DND-41 (cell line): ENCODE data around the gene KASH5.
"Not testable (repeated sequence)": the region's sequence is repeated elsewhere in the genome, so short reads cannot be mapped to it uniquely, and the experiment has no call there.

ENCODE experiments used
- ATAC-seq: fragments of 200-7000 bp; cut with Tn5 transposase; 3 replicates; pipeline ENCODE4 v1.9.1; 2021; ENCODE audit warnings: low read depth; ENCODE audit not compliant: insufficient read depth
- DNase-seq: peaks from one replicate; pipeline ENCODE4 v3.0.0-alpha.2; 2020
- H2AFZ ChIP-seq: 2 replicates; pipeline ENCODE4 v1.6.0; 2012; ENCODE audit warnings: low read depth, low read length
- H3K27ac ChIP-seq: 2 replicates; pipeline ENCODE4 v1.5.1; 2012; ENCODE audit warnings: low read length, inconsistent platforms
- H3K27me3 ChIP-seq: fragments of 200-600 bp; sonication (generic); 2 replicates; pipeline ENCODE4 v1.6.0; 2012; ENCODE audit warnings: low read length, mild to moderate bottlenecking, inconsistent platforms; ENCODE audit not compliant: insufficient read depth, poor library complexity
- H3K36me3 ChIP-seq: 2 replicates; pipeline ENCODE4 v1.5.1; 2012; ENCODE audit warnings: low read length, inconsistent platforms; ENCODE audit not compliant: insufficient read depth
- H3K4me1 ChIP-seq: 2 replicates; pipeline ENCODE4 v1.5.1; 2012; ENCODE audit warnings: mild to moderate bottlenecking, low read length; ENCODE audit not compliant: insufficient read depth
- H3K4me2 ChIP-seq: 2 replicates; pipeline ENCODE4 v1.6.0; 2012; ENCODE audit warnings: mild to moderate bottlenecking, moderate library complexity, low read length, inconsistent platforms; ENCODE audit not compliant: insufficient read depth
- H3K4me3 ChIP-seq, 2 experiments: fragments of 200-600 bp in 1 of 2; shearing (Covaris generic) in 1 of 2; 2 replicates each; pipeline ENCODE4 v1.5.1; 2012 to 2016; ENCODE audit warnings: inconsistent platforms in 2 of 2, low read length in 2 of 2, mild to moderate bottlenecking in 2 of 2, low read depth in 1 of 2, moderate library complexity in 1 of 2
- H3K79me2 ChIP-seq: 2 replicates; pipeline ENCODE4 v1.6.0; 2012; ENCODE audit warnings: low read length, inconsistent platforms; ENCODE audit not compliant: insufficient read depth
- H3K9ac ChIP-seq: 2 replicates; pipeline ENCODE4 v1.6.0; 2012; ENCODE audit warnings: low read depth, mild to moderate bottlenecking, inconsistent platforms, low read length, moderate library complexity
- H3K9me3 ChIP-seq: 2 replicates; pipeline ENCODE4 v1.5.1; 2012; ENCODE audit warnings: low read length, moderate library complexity, mild to moderate bottlenecking, inconsistent platforms; ENCODE audit not compliant: insufficient read depth, severe bottlenecking
- H4K20me1 ChIP-seq: 2 replicates; pipeline ENCODE4 v1.6.0; 2012; ENCODE audit warnings: low read length; ENCODE audit not compliant: insufficient read depth
- EZH2 ChIP-seq: IDR thresholded peaks from 3 replicates; pipeline ENCODE4 v1.6.1; 2012; ENCODE audit warnings: borderline replicate concordance, low read depth, mild to moderate bottlenecking, moderate library complexity, low read length, inconsistent platforms; ENCODE audit not compliant: severe bottlenecking
- TF ChIP-seq, protein P1 (sequence below): IDR thresholded peaks from 2 replicates; pipeline ENCODE4 v1.5.1; 2012; ENCODE audit warnings: borderline replicate concordance, low read length, moderate library complexity, mild to moderate bottlenecking; ENCODE audit not compliant: poor library complexity, severe bottlenecking; ENCODE audit errors: extremely low read depth

The KASH5 gene

DNA sequence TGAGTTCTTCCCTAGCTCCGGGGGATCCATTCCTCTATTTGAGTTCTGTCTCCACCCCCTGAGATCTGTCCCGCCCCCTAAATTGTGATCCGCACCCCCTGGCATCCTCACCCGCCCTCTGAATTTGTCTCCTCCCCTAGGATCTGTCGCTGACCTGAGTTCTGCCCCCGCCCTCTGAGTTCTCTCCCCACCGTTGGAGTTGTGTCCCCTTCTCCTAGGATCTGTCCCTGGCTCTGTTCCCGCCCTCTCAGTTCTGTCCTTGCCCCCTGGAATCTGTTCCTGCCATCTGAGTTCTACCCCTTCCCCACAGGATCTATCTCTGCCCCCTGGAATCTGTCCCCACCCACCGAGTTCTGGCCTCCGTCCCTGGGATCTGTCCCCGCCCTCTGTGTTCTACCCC, 54.3 kb downstream of the KASH5 start:
- Histone ChIP-seq H3K9ac (no peak overlapping the region), H3K4me2 (no peak overlapping the region), H3K36me3 (peaks cover 9% of the 10 kb centered on the region), H3K27ac (no peak overlapping the region), H3K4me1 (peaks cover 16% of the 10 kb centered on the region), H3K9me3 (no peaks in the 10 kb centered on the region), H2AFZ (no peak overlapping the region), H4K20me1 (peaks cover 10% of the 10 kb centered on the region), H3K79me2 (no peaks in the 10 kb centered on the region), H3K4me3 (no peak overlapping the region), H3K27me3 (peaks cover 22% of the 10 kb centered on the region)
- ATAC-seq (no peak), DNase-seq (no peak)
- TF ChIP-seq, protein P1, sequence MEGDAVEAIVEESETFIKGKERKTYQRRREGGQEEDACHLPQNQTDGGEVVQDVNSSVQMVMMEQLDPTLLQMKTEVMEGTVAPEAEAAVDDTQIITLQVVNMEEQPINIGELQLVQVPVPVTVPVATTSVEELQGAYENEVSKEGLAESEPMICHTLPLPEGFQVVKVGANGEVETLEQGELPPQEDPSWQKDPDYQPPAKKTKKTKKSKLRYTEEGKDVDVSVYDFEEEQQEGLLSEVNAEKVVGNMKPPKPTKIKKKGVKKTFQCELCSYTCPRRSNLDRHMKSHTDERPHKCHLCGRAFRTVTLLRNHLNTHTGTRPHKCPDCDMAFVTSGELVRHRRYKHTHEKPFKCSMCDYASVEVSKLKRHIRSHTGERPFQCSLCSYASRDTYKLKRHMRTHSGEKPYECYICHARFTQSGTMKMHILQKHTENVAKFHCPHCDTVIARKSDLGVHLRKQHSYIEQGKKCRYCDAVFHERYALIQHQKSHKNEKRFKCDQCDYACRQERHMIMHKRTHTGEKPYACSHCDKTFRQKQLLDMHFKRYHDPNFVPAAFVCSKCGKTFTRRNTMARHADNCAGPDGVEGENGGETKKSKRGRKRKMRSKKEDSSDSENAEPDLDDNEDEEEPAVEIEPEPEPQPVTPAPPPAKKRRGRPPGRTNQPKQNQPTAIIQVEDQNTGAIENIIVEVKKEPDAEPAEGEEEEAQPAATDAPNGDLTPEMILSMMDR, result no peak
- no peak for TF ChIP-seq EZH2

DNA sequence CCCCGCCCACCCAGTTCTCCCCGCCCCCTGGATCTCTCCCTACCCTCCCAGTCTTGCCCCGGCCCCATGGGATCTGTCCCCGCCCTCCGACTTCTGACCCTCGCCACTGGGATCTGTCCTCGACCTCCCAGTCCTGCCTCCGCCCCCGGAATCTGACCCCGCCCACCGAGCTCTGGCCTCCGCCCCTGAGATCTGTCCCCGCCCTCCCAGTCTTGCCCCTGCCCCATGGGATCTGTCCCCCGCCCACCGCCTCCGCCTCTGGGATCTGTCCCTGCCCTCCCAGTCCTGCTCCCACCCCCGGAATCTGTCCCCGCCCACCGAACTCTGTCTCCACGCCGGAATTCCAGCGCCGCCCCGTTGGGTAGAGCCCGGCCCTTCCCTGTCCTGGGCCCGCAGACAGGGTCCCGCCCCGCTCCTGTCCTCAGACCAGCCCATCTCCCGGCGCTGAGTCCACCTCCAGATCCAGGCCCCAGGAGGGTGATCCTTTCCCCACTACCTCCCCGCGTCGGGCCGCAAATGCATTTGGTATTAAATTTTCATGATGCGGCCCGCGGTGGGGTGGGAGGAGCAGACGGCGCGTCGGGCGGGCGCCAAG, 54.8 kb downstream of the KASH5 start:
- TF ChIP-seq, protein P1, result no peak
- no peak for TF ChIP-seq EZH2
- DNase-seq (peak; percentile 37), ATAC-seq (no peak)
- peaks cover 14% of the 10 kb centered on the region for H4K20me1 ChIP-seq
- peaks cover 22% of the 10 kb centered on the region for H3K27me3 ChIP-seq
- H3K4me3 ChIP-seq, result peak overlapping the region; percentile 10 to 69; a peak in 2 of 4 replicates
- peaks cover 14% of the 10 kb centered on the region for H3K36me3 ChIP-seq
- peak overlapping the region; percentile 78 for H3K27ac ChIP-seq
- H3K4me2 ChIP-seq, result peak overlapping the region; percentile 92
- no peaks in the 10 kb centered on the region for H3K79me2 ChIP-seq
- peak overlapping the region; percentile 89 for H2AFZ ChIP-seq
- H3K4me1 ChIP-seq, result peaks cover 16% of the 10 kb centered on the region
- no peaks in the 10 kb centered on the region for H3K9me3 ChIP-seq
- H3K9ac ChIP-seq, result peak overlapping the region; percentile 53

DNA sequence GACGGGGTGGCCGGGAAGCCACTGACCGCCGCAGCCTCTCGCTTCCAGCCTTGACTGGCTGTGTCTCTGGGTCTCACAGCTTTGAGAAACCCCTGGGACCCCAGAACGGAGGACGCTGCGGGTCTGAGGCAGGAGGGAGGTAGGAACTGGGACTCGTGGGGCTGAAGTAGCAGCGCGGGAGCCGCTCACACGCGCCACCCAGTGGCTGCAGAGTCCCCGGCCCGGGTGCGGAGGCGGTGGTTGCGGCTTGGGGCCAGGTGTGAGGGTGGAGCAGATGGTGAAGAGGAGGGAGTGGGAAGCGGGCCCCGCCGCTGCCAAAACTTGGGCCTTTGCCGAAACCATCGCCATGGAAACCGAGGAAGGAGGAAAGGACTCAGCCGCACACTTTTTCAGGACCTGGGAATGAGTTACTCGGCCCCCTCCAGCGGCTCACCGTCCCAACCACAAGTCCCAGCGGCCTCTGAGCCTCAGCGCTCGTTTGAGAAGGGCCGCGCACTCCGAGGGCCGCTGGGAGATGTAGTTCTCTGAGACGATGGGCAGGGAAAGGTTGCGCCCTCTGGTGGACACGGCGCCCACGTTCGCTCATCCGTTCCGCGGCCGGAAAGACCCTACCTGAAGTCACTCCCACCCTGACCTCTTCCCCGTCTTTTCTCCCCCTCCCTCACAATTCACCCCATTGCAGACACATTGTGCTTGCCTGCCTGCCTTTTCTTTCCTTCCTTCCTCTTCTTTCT, 55.5 kb downstream of the KASH5 start:
- Histone ChIP-seq H3K4me3 (peak overlapping the region; percentile 10 to 69; a peak in 2 of 4 replicates), H3K4me2 (peak overlapping the region; percentile 92), H3K27ac (peak overlapping the region; percentile 78), H3K9me3 (no peaks in the 10 kb centered on the region), H2AFZ (peak overlapping the region; percentile 89), H3K27me3 (peaks cover 18% of the 10 kb centered on the region), H3K36me3 (peaks cover 21% of the 10 kb centered on the region), H3K4me1 (peaks cover 16% of the 10 kb centered on the region), H4K20me1 (peaks cover 17% of the 10 kb centered on the region), H3K79me2 (no peaks in the 10 kb centered on the region), H3K9ac (peak overlapping the region; percentile 53)
- no peak for TF ChIP-seq EZH2
- TF ChIP-seq, protein P1, result peak; percentile 82
- DNase-seq (peak; percentile 94), ATAC-seq (peak; percentile 94)

DNA sequence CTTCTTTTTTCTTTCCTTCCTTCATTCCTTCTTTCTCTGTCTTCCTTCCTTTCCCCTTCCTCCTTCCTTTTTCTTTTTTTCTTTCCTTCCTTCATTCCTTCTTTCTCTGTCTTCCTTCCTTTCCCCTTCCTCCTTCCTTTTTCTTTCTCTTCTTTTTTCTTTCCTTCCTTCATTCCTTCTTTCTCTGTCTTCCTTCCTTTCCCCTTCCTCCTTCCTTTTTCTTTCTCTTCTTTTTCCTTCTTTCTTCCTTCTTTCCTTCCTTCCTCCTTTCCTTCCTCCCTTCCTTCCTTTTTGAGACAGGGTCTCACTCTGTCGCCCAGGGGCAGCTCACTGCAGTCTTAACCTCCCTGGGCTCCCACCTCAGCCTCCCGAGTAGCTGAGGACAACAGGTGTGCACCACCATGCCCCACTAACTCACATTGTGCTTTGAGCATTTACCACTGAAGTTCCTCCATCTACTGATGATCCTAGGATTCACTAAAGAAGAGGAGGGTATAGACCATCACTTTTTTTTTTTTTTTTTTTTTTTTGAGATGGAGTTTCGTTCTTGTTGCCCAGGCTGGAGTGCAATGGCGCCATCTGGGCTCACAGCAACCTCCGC, 56.2 kb downstream of the KASH5 start:
- not testable (repeated sequence) for ATAC-seq, H3K9me3 ChIP-seq, H3K79me2 ChIP-seq, DNase-seq, H3K9ac ChIP-seq
- peaks cover 27% of the 10 kb centered on the region for H3K36me3 ChIP-seq
- peak overlapping the region in 1 of 2 experiments; percentile 69; a peak in 2 of 4 replicates for H3K4me3 ChIP-seq
- peak overlapping the region; percentile 38; the same call in 1 of the 2 replicates for H3K27ac ChIP-seq
- H2AFZ ChIP-seq, result peak overlapping the region; percentile 89
- peaks cover 18% of the 10 kb centered on the region for H3K4me1 ChIP-seq
- H3K27me3 ChIP-seq, result peaks cover 11% of the 10 kb centered on the region
- peaks cover 19% of the 10 kb centered on the region for H4K20me1 ChIP-seq
- peak overlapping the region; percentile 92 for H3K4me2 ChIP-seq
